ENCODE data around the gene CALB2.

CALB2 gene

GRCh38 chr16:71341881-71342280 lies 16.6 kb upstream of the CALB2 start:
- TF ChIP-seq CTCF (IDR thresholded peaks at IDR 0.05), result no peak
- no peaks in the 10 kb centered on the region for H3K36me3 Mint-ChIP-seq (ENCODE audit: low read depth)
- H3K27me3 Mint-ChIP-seq (ENCODE audit: low read depth, poor library complexity), result peaks cover 52% of the 10 kb centered on the region
- no peaks in the 10 kb centered on the region for H3K4me1 Mint-ChIP-seq
- no peaks in the 10 kb centered on the region for H3K9me3 Mint-ChIP-seq
- H3K4me3 Mint-ChIP-seq, result no peak overlapping the region
- no peak for DNase-seq
- no peak overlapping the region for H3K27ac Mint-ChIP-seq

DNA sequence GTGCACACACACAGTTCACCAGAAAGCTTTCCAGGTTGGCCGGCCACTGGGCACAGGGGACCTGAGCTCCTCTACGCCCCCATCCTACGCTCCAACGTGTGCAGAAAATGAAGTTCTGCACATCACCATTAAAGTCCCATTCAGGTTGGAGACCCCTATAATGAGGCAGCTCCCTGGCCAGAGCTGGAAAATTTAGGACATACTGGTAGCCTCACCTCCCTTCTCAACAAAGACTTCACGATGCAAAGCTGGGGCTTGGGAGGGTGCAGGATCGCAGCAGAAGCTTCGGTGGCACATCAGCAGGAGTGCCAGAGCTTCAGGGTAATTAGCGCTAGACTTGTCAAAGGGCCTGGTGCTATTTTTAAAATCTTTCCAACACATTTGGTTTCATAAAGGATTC lies 15.4 kb upstream of the CALB2 start:
- H3K4me3 Mint-ChIP-seq, result no peak overlapping the region
- no peak for DNase-seq
- H3K27ac Mint-ChIP-seq, result no peak overlapping the region
- H3K36me3 Mint-ChIP-seq (ENCODE audit: low read depth), result no peaks in the 10 kb centered on the region
- peaks cover 58% of the 10 kb centered on the region for H3K27me3 Mint-ChIP-seq (ENCODE audit: low read depth, poor library complexity)
- no peaks in the 10 kb centered on the region for H3K9me3 Mint-ChIP-seq
- no peaks in the 10 kb centered on the region for H3K4me1 Mint-ChIP-seq
- no peak for TF ChIP-seq CTCF (IDR thresholded peaks at IDR 0.05)

DNA sequence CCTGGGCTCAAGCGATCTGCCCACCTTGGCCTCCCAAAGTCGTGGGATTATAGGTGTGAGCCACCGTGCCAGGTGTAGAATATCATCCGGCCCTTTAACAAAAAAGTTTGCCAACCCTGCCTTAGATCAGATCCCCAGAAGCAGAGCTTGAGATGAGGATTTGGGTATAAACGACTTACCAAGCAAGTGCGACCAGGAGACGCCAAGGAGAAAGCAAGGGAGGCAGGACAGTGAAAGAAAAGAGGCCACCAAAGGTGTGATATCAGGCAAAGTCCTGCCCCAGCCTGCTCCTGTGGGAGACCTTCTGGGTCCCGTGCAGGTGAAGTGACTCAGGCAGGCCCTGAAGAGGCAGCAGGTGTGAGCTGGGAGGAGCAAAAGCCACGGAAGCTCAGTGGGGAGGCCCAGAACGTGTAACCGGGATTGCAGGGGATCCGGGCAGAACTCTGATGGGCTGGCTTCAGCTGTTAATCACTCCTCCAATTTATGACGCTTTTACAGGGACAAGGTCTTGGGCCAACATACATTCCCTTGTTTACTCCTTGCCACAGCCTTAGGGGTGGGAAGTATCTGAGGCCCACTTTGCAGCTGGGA lies 14.1 kb upstream of the CALB2 start:
- no peak for DNase-seq
- no peaks in the 10 kb centered on the region for H3K9me3 Mint-ChIP-seq
- H3K4me1 Mint-ChIP-seq, result no peaks in the 10 kb centered on the region
- TF ChIP-seq CTCF (IDR thresholded peaks at IDR 0.05), result no peak
- H3K27me3 Mint-ChIP-seq (ENCODE audit: low read depth, poor library complexity), result peaks cover 65% of the 10 kb centered on the region
- H3K27ac Mint-ChIP-seq, result no peak overlapping the region
- H3K4me3 Mint-ChIP-seq, result no peak overlapping the region
- no peaks in the 10 kb centered on the region for H3K36me3 Mint-ChIP-seq (ENCODE audit: low read depth)

GRCh38 chr16:71345031-71345430 lies 13.5 kb upstream of the CALB2 start:
- Mint-ChIP-seq H3K4me3 (no peak overlapping the region), H3K4me1 (no peaks in the 10 kb centered on the region), H3K9me3 (no peaks in the 10 kb centered on the region), H3K27me3 (ENCODE audit: low read depth, poor library complexity) (peaks cover 62% of the 10 kb centered on the region), H3K27ac (no peak overlapping the region), H3K36me3 (ENCODE audit: low read depth) (no peaks in the 10 kb centered on the region)
- DNase-seq, result no peak
- TF ChIP-seq CTCF (IDR thresholded peaks at IDR 0.05), result no peak

GRCh38 chr16:71347146-71347545 lies 11.4 kb upstream of the CALB2 start:
- no peak for DNase-seq
- no peak overlapping the region for H3K4me3 Mint-ChIP-seq
- TF ChIP-seq CTCF (IDR thresholded peaks at IDR 0.05), result no peak
- H3K27ac Mint-ChIP-seq, result no peak overlapping the region
- H3K4me1 Mint-ChIP-seq, result no peaks in the 10 kb centered on the region
- peaks cover 59% of the 10 kb centered on the region for H3K27me3 Mint-ChIP-seq (ENCODE audit: low read depth, poor library complexity)
- no peaks in the 10 kb centered on the region for H3K36me3 Mint-ChIP-seq (ENCODE audit: low read depth)
- H3K9me3 Mint-ChIP-seq, result no peaks in the 10 kb centered on the region

GRCh38 chr16:71348262-71349085 lies 10.0 kb upstream of the CALB2 start:
- Mint-ChIP-seq H3K4me1 (no peaks in the 10 kb centered on the region), H3K27ac (no peak overlapping the region), H3K27me3 (ENCODE audit: low read depth, poor library complexity) (peaks cover 49% of the 10 kb centered on the region), H3K36me3 (ENCODE audit: low read depth) (no peaks in the 10 kb centered on the region), H3K9me3 (no peaks in the 10 kb centered on the region), H3K4me3 (no peak overlapping the region)
- no peak for DNase-seq
- TF ChIP-seq CTCF (IDR thresholded peaks at IDR 0.05), result no peak

All from nephron progenitor cell (in vitro differentiated cells).